Measurements from ENCODE around the gene LRRC25. TPM values are rescaled to one million over a fixed set of nuclear protein-coding genes. Genes with fewer than 3 reads are reported as not detected.

LRRC25 gene
- total and polyA plus RNA-seq, 11 donors, result 0.83 to 33.0 (median 2.8) TPM

DNA sequence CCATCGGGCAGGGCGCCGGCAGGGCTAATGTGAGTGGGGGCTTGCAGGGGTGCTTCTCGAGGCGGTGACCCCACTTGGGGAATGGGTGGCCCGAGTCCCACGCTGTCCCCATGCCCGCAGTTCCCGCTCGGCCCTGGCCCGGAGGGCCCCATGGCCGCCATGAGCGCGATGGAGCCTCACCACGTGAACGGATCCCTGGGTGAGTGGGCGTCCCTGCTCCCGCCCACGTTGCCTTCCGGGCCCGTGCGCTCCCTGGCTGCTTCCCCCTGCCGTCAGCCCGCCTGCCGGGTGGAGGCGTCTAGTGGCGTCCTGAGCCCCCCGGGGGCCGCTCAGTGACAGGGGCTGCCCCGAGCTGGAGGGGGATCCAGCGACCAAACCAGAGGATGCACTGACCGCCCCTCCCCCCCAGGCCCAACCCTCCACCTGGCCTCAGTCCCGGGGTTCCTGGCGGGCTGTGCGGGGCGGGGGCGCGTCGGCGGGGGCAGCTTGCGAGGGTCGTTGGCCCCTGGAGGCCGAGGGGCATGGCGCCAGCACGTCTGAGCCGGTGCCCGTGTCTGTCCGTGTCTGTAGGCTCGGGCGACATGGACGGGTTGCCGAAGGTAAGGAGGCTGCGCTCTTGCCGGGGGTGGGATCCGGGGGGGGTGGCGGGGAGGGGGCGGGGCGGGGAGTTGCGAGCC, 35.7 kb upstream of the LRRC25 start:
- Histone ChIP-seq H3K36me3 (peaks cover 0 to 22% (median 3%) of the 10 kb centered on the region in 9 donors), H3K27me3 (no peaks in the 10 kb centered on the region), H3K4me1 (peaks cover 11 to 66% (median 43%) of the 10 kb centered on the region in 12 donors), H3K27ac (peak overlapping the region in 7 of 12 donors; percentile 8 to 61 (median 56)), H3K9me3 (no peaks in the 10 kb centered on the region), H3K4me3 (peak overlapping the region; percentile 17 to 64 (median 50))
- intact Hi-C loops (cut with DNase I), result no loop called here
- no peak for ATAC-seq
- TF ChIP-seq POLR2A (IDR thresholded peaks at IDR 0.05), result no peak
- DNase-seq, result no peak
- 13 to 43% (median 25%) methylated on average over 19 to 59 of the region's 59 CpGs for WGBS, 4 donors

DNA sequence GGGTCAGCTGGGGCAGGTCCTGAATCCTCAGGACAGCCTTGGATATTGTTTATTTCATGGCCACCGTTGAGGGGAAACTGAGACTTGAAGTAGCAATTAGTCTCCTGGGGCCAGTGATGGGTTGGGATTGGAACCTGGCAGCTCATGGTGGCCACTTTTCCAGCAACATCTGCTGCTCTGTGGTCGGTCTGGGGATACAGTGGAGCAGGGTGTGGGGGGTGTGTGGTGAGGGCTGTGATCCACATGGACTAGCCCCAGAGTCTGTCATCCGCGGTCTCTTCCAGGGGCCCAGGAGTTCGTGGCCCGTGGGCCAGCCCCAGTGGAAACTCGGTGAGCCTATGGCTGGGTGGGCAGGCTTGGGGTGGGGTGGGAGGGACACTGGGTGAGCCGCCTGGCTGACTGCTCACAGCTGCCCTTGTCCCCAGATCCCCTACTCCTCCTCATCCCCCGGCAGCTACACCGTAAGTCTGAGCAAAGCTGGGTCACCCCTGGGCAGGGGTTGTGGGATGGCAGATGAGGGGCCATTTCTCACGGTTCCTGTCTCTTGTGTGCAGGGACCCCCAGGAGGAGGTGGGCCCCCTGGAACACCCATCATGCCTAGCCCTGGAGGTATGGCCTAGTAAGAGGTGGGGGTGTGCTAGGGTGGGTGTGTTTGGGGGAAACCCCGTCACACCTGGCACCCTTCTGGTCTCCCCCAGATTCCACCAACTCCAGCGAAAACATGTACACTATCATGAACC, 35.0 kb upstream of the LRRC25 start:
- Histone ChIP-seq H3K36me3 (peaks cover 0 to 22% (median 3%) of the 10 kb centered on the region in 9 donors), H3K9me3 (no peaks in the 10 kb centered on the region), H3K27me3 (no peaks in the 10 kb centered on the region), H3K4me3 (peak overlapping the region in 8 of 12 donors; percentile 46 to 64 (median 52)), H3K4me1 (peaks cover 11 to 64% (median 38%) of the 10 kb centered on the region in 12 donors), H3K27ac (peak overlapping the region in 2 of 12 donors; percentile 19 to 60)
- 76 to 93% (median 84%) methylated on average over 9 to 13 of the region's 13 CpGs for WGBS, 4 donors
- ATAC-seq (no peak), DNase-seq (no peak)
- no peak for TF ChIP-seq POLR2A (IDR thresholded peaks at IDR 0.05)
- TF ChIP-seq, protein P1, sequence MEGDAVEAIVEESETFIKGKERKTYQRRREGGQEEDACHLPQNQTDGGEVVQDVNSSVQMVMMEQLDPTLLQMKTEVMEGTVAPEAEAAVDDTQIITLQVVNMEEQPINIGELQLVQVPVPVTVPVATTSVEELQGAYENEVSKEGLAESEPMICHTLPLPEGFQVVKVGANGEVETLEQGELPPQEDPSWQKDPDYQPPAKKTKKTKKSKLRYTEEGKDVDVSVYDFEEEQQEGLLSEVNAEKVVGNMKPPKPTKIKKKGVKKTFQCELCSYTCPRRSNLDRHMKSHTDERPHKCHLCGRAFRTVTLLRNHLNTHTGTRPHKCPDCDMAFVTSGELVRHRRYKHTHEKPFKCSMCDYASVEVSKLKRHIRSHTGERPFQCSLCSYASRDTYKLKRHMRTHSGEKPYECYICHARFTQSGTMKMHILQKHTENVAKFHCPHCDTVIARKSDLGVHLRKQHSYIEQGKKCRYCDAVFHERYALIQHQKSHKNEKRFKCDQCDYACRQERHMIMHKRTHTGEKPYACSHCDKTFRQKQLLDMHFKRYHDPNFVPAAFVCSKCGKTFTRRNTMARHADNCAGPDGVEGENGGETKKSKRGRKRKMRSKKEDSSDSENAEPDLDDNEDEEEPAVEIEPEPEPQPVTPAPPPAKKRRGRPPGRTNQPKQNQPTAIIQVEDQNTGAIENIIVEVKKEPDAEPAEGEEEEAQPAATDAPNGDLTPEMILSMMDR (IDR thresholded peaks at IDR 0.05), result no peak
- intact Hi-C loops (cut with DNase I), result no loop called here

DNA sequence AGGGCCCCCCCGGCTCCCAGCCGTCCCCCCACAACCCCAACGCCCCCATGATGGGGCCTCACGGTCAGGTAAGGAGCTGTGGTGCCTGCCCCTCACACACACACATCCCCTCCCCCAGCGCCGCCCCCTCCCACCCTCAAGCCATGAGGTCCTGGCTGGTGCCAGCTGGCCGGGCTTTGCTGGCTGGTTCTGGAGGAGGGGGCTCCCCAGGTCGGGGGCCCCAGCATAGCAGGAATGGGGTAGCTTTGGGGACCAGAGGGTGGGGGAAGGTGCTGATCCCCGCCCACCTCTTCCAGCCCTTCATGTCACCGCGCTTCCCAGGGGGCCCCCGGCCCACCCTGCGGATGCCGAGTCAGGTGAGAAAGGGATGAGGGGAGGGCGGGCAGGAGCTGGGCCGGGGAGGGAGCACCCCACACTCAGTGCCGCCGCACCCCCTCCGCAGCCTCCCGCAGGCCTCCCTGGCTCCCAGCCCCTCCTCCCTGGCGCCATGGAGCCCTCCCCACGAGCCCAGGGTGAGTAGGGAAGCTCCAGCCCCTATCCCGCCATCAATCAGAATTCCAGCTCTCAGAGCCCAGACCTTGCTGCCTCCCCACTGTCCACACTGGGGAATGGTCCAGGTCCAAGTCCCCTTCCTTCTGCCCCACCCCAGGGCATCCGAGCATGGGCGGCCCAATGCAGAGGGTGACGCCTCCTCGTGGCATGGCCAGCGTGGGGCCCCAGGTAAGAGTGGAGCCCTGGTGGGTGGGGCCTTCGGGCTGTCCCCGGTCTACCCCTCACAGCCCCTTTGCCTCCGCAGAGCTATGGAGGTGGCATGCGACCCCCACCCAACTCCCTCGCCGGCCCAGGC, 34.2 kb upstream of the LRRC25 start:
- DNase-seq (peak in 1 of 5 donors; percentile 27), ATAC-seq (no peak)
- no peak for TF ChIP-seq POLR2A (IDR thresholded peaks at IDR 0.05)
- TF ChIP-seq, protein P1 (IDR thresholded peaks at IDR 0.05), result no peak
- Histone ChIP-seq H3K36me3 (peaks cover 0 to 22% (median 3%) of the 10 kb centered on the region in 9 donors), H3K27ac (no peak overlapping the region), H3K27me3 (no peaks in the 10 kb centered on the region), H3K9me3 (no peaks in the 10 kb centered on the region), H3K4me1 (peaks cover 11 to 61% (median 35%) of the 10 kb centered on the region in 12 donors), H3K4me3 (no peak overlapping the region)
- 85 to 91% (median 89%) methylated on average over 23 to 34 of the region's 34 CpGs for WGBS, 4 donors
- intact Hi-C loops (cut with DNase I), result no loop called here

DNA sequence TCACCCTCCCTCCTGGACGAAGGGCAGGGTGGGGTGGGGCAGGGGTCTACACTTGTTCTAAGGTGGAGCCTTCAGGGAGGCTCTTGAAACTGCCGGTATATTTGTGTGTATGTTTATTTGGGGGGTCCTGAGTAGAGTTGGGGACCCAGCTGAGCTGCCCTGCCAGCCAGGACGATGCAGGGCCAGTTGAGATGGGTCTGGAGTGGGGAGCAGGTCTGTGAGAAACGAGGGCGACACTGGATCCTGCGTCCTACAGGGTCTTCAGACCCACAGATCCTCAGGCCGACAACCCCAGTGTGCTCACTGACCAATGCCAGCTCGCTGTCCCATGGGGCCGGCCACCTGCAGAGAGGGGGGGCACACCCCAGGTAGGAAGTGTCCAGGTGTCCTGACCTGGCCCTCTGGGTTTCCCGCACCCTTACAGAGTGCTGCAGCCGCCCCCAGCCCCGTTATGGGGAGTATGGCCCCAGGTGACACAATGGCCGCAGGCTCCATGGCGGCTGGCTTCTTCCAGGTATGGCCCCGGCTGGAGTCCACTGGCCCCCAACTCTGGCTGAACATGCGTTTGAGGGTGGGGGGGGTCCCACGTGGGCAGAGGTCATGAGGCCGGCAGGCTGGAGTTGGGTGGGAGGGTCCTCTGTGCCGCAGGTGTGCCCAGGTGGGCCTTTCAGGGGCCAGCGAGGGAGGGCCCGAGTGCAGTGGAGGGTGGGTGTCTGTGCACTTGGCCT, 33.2 kb upstream of the LRRC25 start:
- H3K36me3 ChIP-seq, result peaks cover 0 to 15% (median under 1%) of the 10 kb centered on the region in 9 donors
- DNase-seq (peak in 1 of 5 donors; percentile 21), ATAC-seq (no peak)
- peaks cover 16 to 65% (median 41%) of the 10 kb centered on the region in 12 donors for H3K4me1 ChIP-seq
- WGBS, 4 donors, result 86 to 94% (median 90%) methylated on average over 15 to 21 of the region's 21 CpGs
- H3K27ac ChIP-seq, result no peak overlapping the region
- no peak overlapping the region for H3K4me3 ChIP-seq
- TF ChIP-seq POLR2A (IDR thresholded peaks at IDR 0.05), result no peak
- TF ChIP-seq, protein P1 (IDR thresholded peaks at IDR 0.05), result no peak
- intact Hi-C loops (cut with DNase I), result no loop called here
- no peaks in the 10 kb centered on the region for H3K27me3 ChIP-seq
- no peaks in the 10 kb centered on the region for H3K9me3 ChIP-seq

All from heart left ventricle (tissue), 16 donors.